Breast epithelium (tissue), 3 donors: ENCODE data around the gene KATNIP.

Experiments used
- POLR2AphosphoS5 ChIP-seq, 3 donors: sonication (generic); formaldehyde crosslinking; IDR thresholded peaks; one replicate each; pipeline ENCODE4 v1.6.1; 2017; ENCODE audit warnings: antibody characterized with exemption in 3 of 3
- TF ChIP-seq, protein P1 (sequence below), 3 donors: fragments of 450-650 bp; IDR thresholded peaks; one replicate each; pipeline ENCODE4 v1.5.1; 2016 to 2017; ENCODE audit warnings: antibody characterized with exemption in 3 of 3, mild to moderate bottlenecking in 3 of 3, moderate library complexity in 3 of 3

GRCh38 chr16:27544671-27545070 lies 5.3 kb upstream of the KATNIP start:
- TF ChIP-seq, protein P1, sequence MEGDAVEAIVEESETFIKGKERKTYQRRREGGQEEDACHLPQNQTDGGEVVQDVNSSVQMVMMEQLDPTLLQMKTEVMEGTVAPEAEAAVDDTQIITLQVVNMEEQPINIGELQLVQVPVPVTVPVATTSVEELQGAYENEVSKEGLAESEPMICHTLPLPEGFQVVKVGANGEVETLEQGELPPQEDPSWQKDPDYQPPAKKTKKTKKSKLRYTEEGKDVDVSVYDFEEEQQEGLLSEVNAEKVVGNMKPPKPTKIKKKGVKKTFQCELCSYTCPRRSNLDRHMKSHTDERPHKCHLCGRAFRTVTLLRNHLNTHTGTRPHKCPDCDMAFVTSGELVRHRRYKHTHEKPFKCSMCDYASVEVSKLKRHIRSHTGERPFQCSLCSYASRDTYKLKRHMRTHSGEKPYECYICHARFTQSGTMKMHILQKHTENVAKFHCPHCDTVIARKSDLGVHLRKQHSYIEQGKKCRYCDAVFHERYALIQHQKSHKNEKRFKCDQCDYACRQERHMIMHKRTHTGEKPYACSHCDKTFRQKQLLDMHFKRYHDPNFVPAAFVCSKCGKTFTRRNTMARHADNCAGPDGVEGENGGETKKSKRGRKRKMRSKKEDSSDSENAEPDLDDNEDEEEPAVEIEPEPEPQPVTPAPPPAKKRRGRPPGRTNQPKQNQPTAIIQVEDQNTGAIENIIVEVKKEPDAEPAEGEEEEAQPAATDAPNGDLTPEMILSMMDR (IDR thresholded peaks at IDR 0.05): no peak
- no peak for TF ChIP-seq POLR2AphosphoS5 (IDR thresholded peaks at IDR 0.05)
